MG63 (cell line): Measurements from ENCODE around the gene PPP6R2. TPM values are rescaled to one million over a fixed set of nuclear protein-coding genes. Genes with fewer than 3 reads are reported as not detected.
"Not testable (repeated sequence)": the region's sequence is repeated elsewhere in the genome, so short reads cannot be mapped to it uniquely, and the experiment has no call there.

ENCODE experiments used
- DNase-seq: peaks from one replicate; pipeline ENCODE4 v3.0.0-alpha.2; 2020
- H3K27me3 ChIP-seq: fragments of 250-450 bp; sonication (Bioruptor Pico); 2 replicates; pipeline ENCODE4 v1.5.1; 2020; ENCODE audit warnings: mild to moderate bottlenecking, moderate library complexity
- H3K36me3 ChIP-seq: fragments of 250-450 bp; sonication (Bioruptor Pico); 2 replicates; pipeline ENCODE4 v1.5.1; 2020; ENCODE audit warnings: mild to moderate bottlenecking, moderate library complexity
- H3K4me3 ChIP-seq: fragments of 250-450 bp; sonication (Bioruptor Pico); 2 replicates; pipeline ENCODE4 v1.5.1; 2020; ENCODE audit warnings: mild to moderate bottlenecking, moderate library complexity
- H3K9me3 ChIP-seq: fragments of 250-450 bp; sonication (Bioruptor Pico); 2 replicates; pipeline ENCODE4 v1.5.1; 2020; ENCODE audit warnings: mild to moderate bottlenecking, moderate library complexity
- total RNA-seq: library from RNA; depleted of rRNA; stranded (reverse); fragments of >200 nt; shearing (Covaris generic); gene quantifications from 2 replicates; pipeline ENCODE4 v1.2.3, GENCODE V29; 2014; ENCODE audit warnings: low replicate concordance

Gene PPP6R2
- total RNA-seq, 1 experiment from 2014 or later: 37.4 TPM

- no peaks in the 10 kb centered on the region; the same call in 1 of the 2 replicates for H3K36me3 ChIP-seq
- no peak for DNase-seq
- H3K27me3 ChIP-seq: no peaks in the 10 kb centered on the region
- H3K9me3 ChIP-seq: no peaks in the 10 kb centered on the region
- peak overlapping the region; percentile 62; the same call in 1 of the 2 replicates for H3K4me3 ChIP-seq
Measured at GRCh38 chr22:50325444-50326224, 17.5 kb upstream of the PPP6R2 start.

GRCh38 chr22:50326225-50326955 lies 16.7 kb upstream of the PPP6R2 start:
- no peaks in the 10 kb centered on the region; the same call in 1 of the 2 replicates for H3K36me3 ChIP-seq
- peak overlapping the region; percentile 62 for H3K4me3 ChIP-seq
- H3K9me3 ChIP-seq: no peaks in the 10 kb centered on the region
- H3K27me3 ChIP-seq: no peaks in the 10 kb centered on the region
- no peak for DNase-seq

- peak; percentile 79 for DNase-seq
- Histone ChIP-seq H3K36me3 (no peaks in the 10 kb centered on the region; the same call in 1 of the 2 replicates), H3K9me3 (no peaks in the 10 kb centered on the region), H3K4me3 (peak within 1 kb of the TSS; percentile 62), H3K27me3 (no peaks in the 10 kb centered on the region)
Measured at GRCh38 chr22:50326956-50327710, 16.0 kb upstream of the PPP6R2 start, which contains the start of gene DENND6B. Gene DENND6B, minus strand, starts transcription at chr22:50327012. Its CDS starts 24 bp downstream, at chr22:50326988.

- DNase-seq: no peak
- H3K4me3 ChIP-seq: peak overlapping the region; percentile 62
- no peaks in the 10 kb centered on the region for H3K9me3 ChIP-seq
- H3K36me3 ChIP-seq: no peaks in the 10 kb centered on the region; the same call in 1 of the 2 replicates
- H3K27me3 ChIP-seq: no peaks in the 10 kb centered on the region
Measured at GRCh38 chr22:50327711-50328019, 15.5 kb upstream of the PPP6R2 start.

GRCh38 chr22:50329236-50329635 lies 13.9 kb upstream of the PPP6R2 start:
- Histone ChIP-seq H3K27me3 (no peaks in the 10 kb centered on the region), H3K36me3 (no peaks in the 10 kb centered on the region; the same call in 1 of the 2 replicates), H3K9me3 (no peaks in the 10 kb centered on the region), H3K4me3 (no peak overlapping the region)
- DNase-seq: peak; percentile 58

GRCh38 chr22:50334433-50334832 lies 8.7 kb upstream of the PPP6R2 start:
- H3K36me3 ChIP-seq, H3K27me3 ChIP-seq, H3K4me3 ChIP-seq, DNase-seq, H3K9me3 ChIP-seq: not testable (repeated sequence)

- Histone ChIP-seq H3K9me3 (no peaks in the 10 kb centered on the region), H3K4me3 (no peak overlapping the region), H3K27me3 (no peaks in the 10 kb centered on the region), H3K36me3 (no peaks in the 10 kb centered on the region)
- no peak for DNase-seq
Measured at GRCh38 chr22:50337262-50338041, 5.7 kb upstream of the PPP6R2 start.

GRCh38 chr22:50338042-50338573 lies 5.0 kb upstream of the PPP6R2 start:
- Histone ChIP-seq H3K36me3 (no peaks in the 10 kb centered on the region), H3K4me3 (no peak overlapping the region), H3K9me3 (no peaks in the 10 kb centered on the region), H3K27me3 (no peaks in the 10 kb centered on the region)
- DNase-seq: no peak

GRCh38 chr22:50338860-50339462 lies 4.2 kb upstream of the PPP6R2 start:
- no peaks in the 10 kb centered on the region for H3K27me3 ChIP-seq
- H3K9me3 ChIP-seq: no peaks in the 10 kb centered on the region
- DNase-seq: no peak
- H3K4me3 ChIP-seq: no peak overlapping the region
- H3K36me3 ChIP-seq: no peaks in the 10 kb centered on the region

- Histone ChIP-seq H3K4me3 (no peak overlapping the region), H3K9me3 (no peaks in the 10 kb centered on the region), H3K36me3 (no peaks in the 10 kb centered on the region), H3K27me3 (no peaks in the 10 kb centered on the region)
- DNase-seq: peak; percentile 43
Measured at GRCh38 chr22:50339945-50340879, 2.9 kb upstream of the PPP6R2 start.

- Histone ChIP-seq H3K36me3 (no peaks in the 10 kb centered on the region), H3K4me3 (peak overlapping the region; percentile 61), H3K9me3 (no peaks in the 10 kb centered on the region), H3K27me3 (no peaks in the 10 kb centered on the region)
- DNase-seq: peak; percentile 81
Measured at GRCh38 chr22:50341977-50342650, 1.0 kb upstream of the PPP6R2 start.

- peak overlapping the region; percentile 61 for H3K4me3 ChIP-seq
- H3K9me3 ChIP-seq: no peaks in the 10 kb centered on the region
Measured at GRCh38 chr22:50343541-50343935, 411 bp downstream of the PPP6R2 start.

GRCh38 chr22:50346470-50346869 lies 3.3 kb downstream of the PPP6R2 start:
- Histone ChIP-seq H3K9me3 (no peaks in the 10 kb centered on the region), H3K36me3 (no peaks in the 10 kb centered on the region; the same call in 1 of the 2 replicates), H3K27me3 (no peaks in the 10 kb centered on the region), H3K4me3 (no peak overlapping the region)
- DNase-seq: no peak

More at GRCh38 chr22:50343541-50343935, 411 bp downstream of the PPP6R2 start:
- H3K27me3 ChIP-seq: no peaks in the 10 kb centered on the region
- H3K36me3 ChIP-seq: no peaks in the 10 kb centered on the region; the same call in 1 of the 2 replicates
- DNase-seq: no peak

- DNase-seq: no peak
- no peak overlapping the region for H3K4me3 ChIP-seq
Measured at GRCh38 chr22:50347157-50347556, 4.0 kb downstream of the PPP6R2 start.

More at GRCh38 chr22:50347157-50347556, 4.0 kb downstream of the PPP6R2 start:
- H3K9me3 ChIP-seq: no peaks in the 10 kb centered on the region
- no peaks in the 10 kb centered on the region for H3K27me3 ChIP-seq
- no peaks in the 10 kb centered on the region; the same call in none of the 2 replicates for H3K36me3 ChIP-seq
